IMR-90 (cell line): ENCODE results near the gene PUS3. TPM values are rescaled to one million over a fixed set of nuclear protein-coding genes. Genes with fewer than 3 reads are reported as not detected.

ENCODE experiments used
- ATAC-seq: fragments of 200-7000 bp; cut with Tn5 transposase; 2 replicates; pipeline ENCODE4 v1.9.1; 2020; ENCODE audit warnings: low read depth, mild to moderate bottlenecking, moderate library complexity
- BruUV-seq: library from RNA; stranded (reverse); fragments of 400-500 nt; replicated peaks from 2 replicates; lab custom pipeline; 2021; lab: Mats Ljungman, UMichigan
- CTCF ChIA-PET: fragments of 300-600 bp; formaldehyde crosslinking; extraction: SDS; loops from one replicate; lab custom pipeline; 2021; ENCODE audit warnings: antibody characterized with exemption; lab: Yijun Ruan, JAX
- POLR2A ChIA-PET: fragments of 300-600 bp; sonication (Branson Sonifier 250); formaldehyde crosslinking; loops from one replicate; lab custom pipeline; 2022; ENCODE audit warnings: antibody characterized with exemption; ENCODE audit not compliant: unreplicated experiment; lab: Charles Lee
- DNase-seq: peaks from one replicate; pipeline ENCODE4 v3.0.0; 2013
- H2AFZ ChIP-seq: replicated peaks from 2 replicates; pipeline ENCODE3; 2013; ENCODE audit warnings: low read length, mild to moderate bottlenecking; ENCODE audit not compliant: poor library complexity
- H2AK5ac ChIP-seq: 2 replicates; pipeline ENCODE4 v1.6.1; 2013; ENCODE audit warnings: low read depth, low read length, inconsistent platforms
- H2AK9ac ChIP-seq: replicated peaks from 2 replicates; pipeline ENCODE3; 2013; ENCODE audit warnings: mild to moderate bottlenecking, low read depth, low read length, moderate library complexity; ENCODE audit not compliant: poor library complexity
- H2BK120ac ChIP-seq: 2 replicates; pipeline ENCODE4 v1.6.1; 2013; ENCODE audit warnings: low read depth, low read length, inconsistent platforms
- H2BK15ac ChIP-seq: 3 replicates; pipeline ENCODE4 v1.6.1; 2013; ENCODE audit warnings: low read depth, low read length, inconsistent platforms
- H2BK20ac ChIP-seq: 2 replicates; pipeline ENCODE4 v1.6.1; 2013; ENCODE audit warnings: low read depth, mild to moderate bottlenecking, inconsistent platforms, low read length, moderate library complexity
- H2BK5ac ChIP-seq: 2 replicates; pipeline ENCODE4 v1.6.1; 2013; ENCODE audit warnings: mild to moderate bottlenecking, low read depth, low read length, inconsistent platforms; ENCODE audit not compliant: poor library complexity, severe bottlenecking
- H3K14ac ChIP-seq: replicated peaks from 2 replicates; pipeline ENCODE4 v1.6.1; 2013; ENCODE audit warnings: low read depth, low read length, inconsistent platforms
- H3K18ac ChIP-seq: 2 replicates; pipeline ENCODE4 v1.6.1; 2013; ENCODE audit warnings: low read depth, low read length, control low read depth
- H3K23ac ChIP-seq: 2 replicates; pipeline ENCODE4 v1.6.1; 2013; ENCODE audit warnings: low read depth, low read length, inconsistent platforms
- H3K27ac ChIP-seq: 2 replicates; pipeline ENCODE4 v1.5.1; 2013; ENCODE audit warnings: mild to moderate bottlenecking, control low read depth, low read length; ENCODE audit not compliant: insufficient read depth
- H3K27me3 ChIP-seq: 2 replicates; pipeline ENCODE4 v1.6.1; 2013; ENCODE audit warnings: low read length; ENCODE audit not compliant: control insufficient read depth, insufficient read depth
- H3K36me3 ChIP-seq: 2 replicates; pipeline ENCODE4 v1.6.1; 2013; ENCODE audit warnings: low read length, mixed read lengths; ENCODE audit not compliant: control insufficient read depth, insufficient read depth
- H3K4ac ChIP-seq: 2 replicates; pipeline ENCODE4 v1.6.1; 2013; ENCODE audit warnings: low read depth, low read length, inconsistent platforms
- H3K4me1 ChIP-seq: 2 replicates; pipeline ENCODE4 v1.6.1; 2013; ENCODE audit warnings: low read length, mixed read lengths; ENCODE audit not compliant: control insufficient read depth, insufficient read depth
- H3K4me2 ChIP-seq: 2 replicates; pipeline ENCODE4 v1.6.1; 2013; ENCODE audit warnings: low read depth, mild to moderate bottlenecking, control low read depth, low read length, moderate library complexity
- H3K4me3 ChIP-seq: 2 replicates; pipeline ENCODE4 v1.5.1; 2013; ENCODE audit warnings: low read depth, mild to moderate bottlenecking, control low read depth, low read length, moderate library complexity; ENCODE audit not compliant: insufficient read depth
- H3K56ac ChIP-seq: 2 replicates; pipeline ENCODE4 v1.6.1; 2013; ENCODE audit warnings: low read length, inconsistent platforms; ENCODE audit not compliant: insufficient read depth; ENCODE audit errors: extremely low read depth
- H3K79me1 ChIP-seq, 2 experiments: 2 replicates each; pipeline ENCODE4 v1.6.1; 2013; ENCODE audit warnings: low read length in 2 of 2, inconsistent platforms in 1 of 2, low read depth in 1 of 2
- H3K9ac ChIP-seq: 2 replicates; pipeline ENCODE4 v1.6.1; 2013; ENCODE audit warnings: low read depth, low read length, control low read depth
- H3K9me1 ChIP-seq: 2 replicates; pipeline ENCODE4 v1.6.1; 2013; ENCODE audit warnings: low read length, inconsistent platforms; ENCODE audit not compliant: insufficient read depth
- H3K9me3 ChIP-seq: 2 replicates; pipeline ENCODE4 v1.6.1; 2013; ENCODE audit warnings: low read length; ENCODE audit not compliant: control insufficient read depth, insufficient read depth
- H4K20me1 ChIP-seq: 2 replicates; pipeline ENCODE4 v1.6.1; 2013; ENCODE audit warnings: low read length, inconsistent platforms; ENCODE audit not compliant: insufficient read depth
- H4K5ac ChIP-seq: 2 replicates; pipeline ENCODE4 v1.6.1; 2013; ENCODE audit warnings: mild to moderate bottlenecking, low read depth, low read length, control low read depth
- H4K8ac ChIP-seq, 2 experiments: 2 replicates each; pipeline ENCODE4 v1.6.1; 2013; ENCODE audit warnings: low read depth in 2 of 2, low read length in 2 of 2, control low read depth in 1 of 2, inconsistent platforms in 1 of 2
- H4K91ac ChIP-seq: 2 replicates; pipeline ENCODE4 v1.6.1; 2013; ENCODE audit warnings: low read depth, low read length, inconsistent platforms; ENCODE audit not compliant: insufficient read depth
- BHLHE40 ChIP-seq: fragments of 150-350 bp; IDR thresholded peaks from 2 replicates; pipeline ENCODE4 v1.6.1; 2016; ENCODE audit warnings: mild to moderate bottlenecking, low read depth, low read length
- CHD1 ChIP-seq: IDR thresholded peaks from 2 replicates; pipeline ENCODE4 v1.6.1; 2012; ENCODE audit warnings: low read depth, low read length, improper control_type of control experiment
- MXI1 ChIP-seq: IDR thresholded peaks from 2 replicates; pipeline ENCODE4 v1.6.1; 2012; ENCODE audit warnings: low read depth, mild to moderate bottlenecking, low read length, moderate library complexity, borderline replicate concordance
- POLR2A ChIP-seq: IDR thresholded peaks from 2 replicates; pipeline ENCODE4 v1.6.1; 2012; ENCODE audit warnings: mild to moderate bottlenecking, low read depth, low read length
- WGBS, 2 experiments: methylation state at CpG; one replicate each; pipeline versions ENCODE4 v1.1.5 to v1.1.7; 2013; ENCODE audit warnings: missing lambda C conversion rate in 2 of 2; ENCODE audit not compliant: insufficient read length in 1 of 2; ENCODE audit errors: extremely low coverage in 2 of 2; 5-methylcytosine and 5-hydroxymethylcytosine counted together
- dilution Hi-C: fragments of 300-500 bp; cut with HindIII; formaldehyde crosslinking; loops from one replicate; pipeline ENCODE4 v1.14.3; 2018; ENCODE audit warnings: low sequenced_read_pairs; ENCODE audit not compliant: unreplicated experiment
- in situ Hi-C: fragments of 300-500 bp; cut with MboI; formaldehyde crosslinking; loops from 3 replicates; pipeline ENCODE4 v1.14.3; 2019; ENCODE audit warnings: low sequenced_read_pairs, inconsistent platforms, mixed read lengths
- intact Hi-C: fragments of 100-400 bp; cut with micrococcal nuclease; formaldehyde crosslinking; loops from 2 replicates; pipeline ENCODE4 v1.10.0; 2022
- polyA plus RNA-seq, 3 experiments: library from polyadenylated mRNA; depleted of rRNA; stranded (reverse); fragments of >200 nt; gene quantifications; 2 replicates each; pipeline ENCODE4 v1.2.3, GENCODE V29; 2012; ENCODE audit warnings: low replicate concordance in 1 of 3
- total RNA-seq: library from RNA; depleted of rRNA; stranded (reverse); fragments of >200 nt; gene quantifications from 2 replicates; pipeline ENCODE4 v1.2.3, GENCODE V29; 2012

Gene PUS3
- total and polyA plus RNA-seq, 2 of the 4 experiments (the other 2 are of a cell fraction), result 6.1 to 11.7 TPM

DNA sequence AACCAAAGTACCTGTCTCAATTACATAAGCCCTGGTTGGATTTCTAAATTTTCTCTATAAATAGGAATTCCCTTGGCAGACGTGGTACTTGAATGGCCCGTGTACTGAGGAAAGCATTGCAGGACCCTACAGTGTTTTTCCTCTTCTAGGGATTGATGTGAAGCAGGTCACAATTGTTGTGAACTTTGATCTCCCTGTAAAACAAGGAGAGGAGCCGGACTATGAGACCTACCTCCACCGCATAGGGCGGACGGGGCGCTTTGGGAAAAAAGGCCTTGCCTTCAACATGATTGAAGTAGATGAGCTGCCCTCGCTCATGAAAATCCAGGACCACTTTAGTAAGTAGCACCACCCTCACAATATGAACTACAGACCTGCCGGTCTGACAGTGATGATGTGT, 18.0 kb upstream of the PUS3 start:
- DNase-seq (no peak), ATAC-seq (no peak)
- Histone ChIP-seq H3K27ac (no peak overlapping the region), H3K27me3 (peaks cover 39% of the 10 kb centered on the region), H3K36me3 (no peaks in the 10 kb centered on the region), H2BK120ac (no peak overlapping the region), H3K14ac (no peak overlapping the region), H3K4me1 (no peaks in the 10 kb centered on the region), H3K18ac (no peak overlapping the region), H3K79me1 (no peaks in the 10 kb centered on the region), H2AK9ac (no peak overlapping the region), H3K4me2 (no peak overlapping the region), H3K56ac (no peak overlapping the region), H4K8ac (no peak overlapping the region), H3K9me3 (no peaks in the 10 kb centered on the region), H2BK15ac (no peak overlapping the region), H4K20me1 (no peaks in the 10 kb centered on the region), H2BK5ac (no peak overlapping the region), H3K4ac (no peak overlapping the region), H2AFZ (no peak overlapping the region), H4K91ac (no peak overlapping the region), H3K23ac (no peak overlapping the region), H3K9me1 (no peaks in the 10 kb centered on the region), H4K5ac (no peak overlapping the region), H3K4me3 (no peak overlapping the region), H2BK20ac (no peak overlapping the region), H3K9ac (no peak overlapping the region), H2AK5ac (no peak overlapping the region)
- in situ Hi-C loops (no loop called here), intact Hi-C loops (no loop called here), dilution Hi-C loops (loop anchor here (25.0 kb wide), 1 partner anchor 291 kb away; the partner anchor contains the start of genes FAM118B and RPUSD4)
- POLR2A ChIA-PET, result no interaction called here
- no TSS peak for BruUV-seq
- WGBS, 2 experiments, result no CpG with 5 or more reads among the region's 9 CpGs
- no peak for TF ChIP-seq CHD1
- no peak for TF ChIP-seq MXI1
- TF ChIP-seq POLR2A, result no peak
- TF ChIP-seq BHLHE40, result no peak
- CTCF ChIA-PET, result interaction anchor here (0.6 kb wide), 2 partner anchors 262 to 273 kb away, joined by 4 to 5 read pairs; no protein-coding TSS in a partner anchor
